A549 (cell line): ENCODE data around the gene EXOC5. TPM values are rescaled to one million over a fixed set of nuclear protein-coding genes. Genes with fewer than 3 reads are reported as not detected.

ENCODE experiments used
- ATAC-seq, 2 experiments: fragments of 200-7000 bp in 1 of 2; fragments of >200 bp in 1 of 2; cut with Nextera tagmentation in 1 of 2; cut with Tn5 transposase in 1 of 2; 3 replicates each; pipeline versions ENCODE4 v1.8.0 to v1.9.1; 2018 to 2020; ENCODE audit warnings: mild to moderate bottlenecking in 1 of 2, moderate library complexity in 1 of 2
- CTCF ChIA-PET: fragments of 300-600 bp; sonication (Branson Sonifier 250); formaldehyde crosslinking; extraction: SDS; loops from one replicate; lab custom pipeline; 2021; ENCODE audit warnings: antibody characterized with exemption, inconsistent platforms; lab: Yijun Ruan, JAX
- POLR2A ChIA-PET: fragments of 350-600 bp; formaldehyde crosslinking; extraction: SDS; loops from one replicate; lab custom pipeline; 2021; ENCODE audit warnings: antibody characterized with exemption, inconsistent platforms; lab: Yijun Ruan, JAX
- DNase-seq, 2 experiments: peaks; one replicate each; pipeline versions ENCODE4 v3.0.0 to v3.0.0-alpha.2; 2011 to 2016; ENCODE audit warnings: low read depth in 1 of 2, low spot score in 1 of 2
- FAIRE-seq: peaks from 2 replicates; lab custom pipeline; 2011; peaks lifted over from hg19 to GRCh38; lab: Jason Lieb, UNC
- H3K27ac ChIP-seq, 2 experiments: fragments of >200 bp; sonication (Bioruptor Twin); formaldehyde crosslinking; 3 replicates each; pipeline ENCODE4 v1.5.1; 2016 to 2017
- H3K4me1 ChIP-seq: fragments of >200 bp; sonication (Bioruptor Twin); formaldehyde crosslinking; 3 replicates; pipeline ENCODE4 v1.6.1; 2016
- H3K4me2 ChIP-seq: fragments of >200 bp; sonication (Bioruptor Twin); formaldehyde crosslinking; 3 replicates; pipeline ENCODE4 v1.6.1; 2016
- H3K4me3 ChIP-seq: fragments of >200 bp; sonication (Bioruptor Twin); formaldehyde crosslinking; 3 replicates; pipeline ENCODE4 v1.5.1; 2016
- H3K9me3 ChIP-seq: fragments of >200 bp; sonication (Bioruptor Twin); formaldehyde crosslinking; 3 replicates; pipeline ENCODE4 v1.6.1; 2016
- BHLHE40 ChIP-seq: IDR thresholded peaks from 2 replicates; pipeline ENCODE4 v1.6.1; 2012; ENCODE audit warnings: low read depth, low read length, inconsistent platforms
- EHF ChIP-seq: fragments of 250-450 bp; sonication (Bioruptor Pico); IDR thresholded peaks from 2 replicates; pipeline ENCODE4 v1.5.0; 2020; ENCODE audit warnings: mild to moderate bottlenecking
- FOSB ChIP-seq: fragments of 250-450 bp; sonication (Bioruptor Pico); IDR thresholded peaks from 2 replicates; pipeline ENCODE4 v1.5.0; 2020; ENCODE audit warnings: mild to moderate bottlenecking, moderate library complexity
- GATA3 ChIP-seq: IDR thresholded peaks from 2 replicates; pipeline ENCODE4 v1.6.1; 2012; ENCODE audit warnings: borderline replicate concordance
- HEYL ChIP-seq: fragments of 250-450 bp; sonication (Bioruptor Pico); IDR thresholded peaks from 2 replicates; pipeline ENCODE4 v1.8.0; 2021; ENCODE audit warnings: mild to moderate bottlenecking, moderate library complexity
- HOXA7 ChIP-seq: fragments of 250-450 bp; sonication (Bioruptor Pico); IDR thresholded peaks from 2 replicates; pipeline ENCODE4 v1.5.0; 2020; ENCODE audit warnings: mild to moderate bottlenecking, moderate library complexity
- HOXB13 ChIP-seq: fragments of 250-450 bp; sonication (Bioruptor Pico); IDR thresholded peaks from 2 replicates; pipeline ENCODE4 v1.5.0; 2020; ENCODE audit warnings: low read depth, mild to moderate bottlenecking, moderate library complexity
- KDM5A ChIP-seq: fragments of 200-600 bp; sonication (generic); IDR thresholded peaks from 2 replicates; pipeline ENCODE4 v1.6.1; 2016; ENCODE audit warnings: antibody characterized with exemption, mild to moderate bottlenecking
- MAFK ChIP-seq: fragments of 450-650 bp; IDR thresholded peaks from 2 replicates; pipeline ENCODE4 v1.6.1; 2014; ENCODE audit not compliant: partially characterized antibody
- NPAS2 ChIP-seq: fragments of 250-450 bp; sonication (Bioruptor Pico); IDR thresholded peaks from 2 replicates; pipeline ENCODE4 v1.8.0; 2022; ENCODE audit warnings: mild to moderate bottlenecking, moderate library complexity, borderline replicate concordance
- NR3C1 ChIP-seq: fragments of >200 bp; sonication (Bioruptor Twin); formaldehyde crosslinking; IDR thresholded peaks from 3 replicates; pipeline ENCODE4 v1.6.1; 2017
- POLR2A ChIP-seq: IDR thresholded peaks from 2 replicates; pipeline ENCODE4 v1.6.1; 2012; ENCODE audit warnings: mild to moderate bottlenecking, low read length
- RAD21 ChIP-seq, 2 experiments: fragments of >200 bp in 1 of 2; sonication (Bioruptor Twin) in 1 of 2; formaldehyde crosslinking in 1 of 2; IDR thresholded peaks in 1 of 2; conservative IDR thresholded peaks in 1 of 2; 2 replicates in 1 of 2; 3 replicates in 1 of 2; pipeline ENCODE4 v1.6.1; 2012 to 2018; ENCODE audit warnings: inconsistent platforms in 1 of 2
- RFX5 ChIP-seq: fragments of 450-650 bp; IDR thresholded peaks from 2 replicates; pipeline ENCODE4 v1.7.1; 2014; ENCODE audit warnings: antibody characterized with exemption, mild to moderate bottlenecking, moderate library complexity
- SREBF2 ChIP-seq: fragments of 450-650 bp; IDR thresholded peaks from 2 replicates; pipeline ENCODE4 v1.6.1; 2014; ENCODE audit warnings: mild to moderate bottlenecking, moderate library complexity
- TFCP2L1 ChIP-seq: fragments of 250-450 bp; sonication (Bioruptor Pico); IDR thresholded peaks from 2 replicates; pipeline ENCODE4 v1.5.0; 2021; ENCODE audit warnings: mild to moderate bottlenecking
- TP53 ChIP-seq: fragments of 250-450 bp; sonication (Bioruptor Pico); IDR thresholded peaks from 2 replicates; pipeline ENCODE4 v1.5.0; 2021; ENCODE audit warnings: mild to moderate bottlenecking, moderate library complexity
- ZNF302 ChIP-seq: fragments of 250-450 bp; sonication (Bioruptor Pico); IDR thresholded peaks from 2 replicates; pipeline ENCODE4 v1.9.0; 2021; ENCODE audit warnings: inconsistent platforms, mild to moderate bottlenecking, moderate library complexity
- WGBS: methylation state at CpG from one replicate; pipeline ENCODE4 v1.1.6; 2017; ENCODE audit errors: missing lambda C conversion rate; 5-methylcytosine and 5-hydroxymethylcytosine counted together
- polyA plus RNA-seq, 4 experiments: library from polyadenylated mRNA; depleted of rRNA in 3 of 4; stranded (reverse); fragments of >200 nt; fragmentation: RNase III in 1 of 4; extraction: RNeasy Plus Mini Kit Qiagen cat#74134 plus additional on column Dnase treatment in 1 of 4; gene quantifications; 2 replicates in 3 of 4; 3 replicates in 1 of 4; pipeline ENCODE4 v1.2.3, GENCODE V29; 2011 to 2017
- TF ChIP-seq, protein P1 (sequence below): IDR thresholded peaks from 2 replicates; pipeline ENCODE4 v1.6.1; 2012
- TF ChIP-seq, protein P2 (sequence below): fragments of 450-650 bp; IDR thresholded peaks from 2 replicates; pipeline ENCODE4 v1.6.1; 2014; ENCODE audit warnings: antibody characterized with exemption
- TF ChIP-seq, protein P3 (sequence below): fragments of 250-450 bp; sonication (Bioruptor Pico); IDR thresholded peaks from 2 replicates; pipeline ENCODE4 v1.5.0; 2020; ENCODE audit warnings: low read depth, mild to moderate bottlenecking, moderate library complexity

Gene EXOC5
- polyA plus RNA-seq, 2 of the 4 experiments (the other 2 are of a cell fraction) = 30.4 to 64.6 TPM

DNA sequence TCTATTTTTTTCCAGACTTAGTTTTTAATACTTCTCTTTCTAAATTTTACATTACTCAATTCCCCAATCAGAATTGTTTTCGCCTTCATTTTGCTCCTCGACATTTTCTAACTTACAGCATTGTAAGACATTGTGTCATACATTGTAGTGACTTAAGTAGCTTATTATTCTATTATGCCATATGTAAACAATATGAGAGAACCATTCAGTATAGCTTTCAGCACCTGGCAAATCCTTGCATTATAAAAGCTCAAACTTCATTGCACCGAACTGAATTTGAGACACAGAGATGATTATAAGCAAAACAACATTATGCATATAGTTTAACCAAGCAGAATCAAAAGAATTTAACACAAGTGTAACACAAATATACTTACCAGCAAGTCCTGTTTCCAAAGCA, 46.8 kb downstream of the EXOC5 start:
- ChIA-PET POLR2A (no interaction called here), CTCF (interaction anchor here (0.6 kb wide), 1 partner anchor 41 kb away, joined by 4 read pairs; no protein-coding TSS in a partner anchor)
- no peak overlapping the region for H3K4me2 ChIP-seq
- no peak overlapping the region for H3K27ac ChIP-seq
- no peak for FAIRE-seq
- no peak overlapping the region for H3K4me3 ChIP-seq
- no peak for ATAC-seq
- 87% methylated on average over 3 of the region's 3 CpGs for WGBS
- DNase-seq = no peak
- TF ChIP-seq, protein P1, sequence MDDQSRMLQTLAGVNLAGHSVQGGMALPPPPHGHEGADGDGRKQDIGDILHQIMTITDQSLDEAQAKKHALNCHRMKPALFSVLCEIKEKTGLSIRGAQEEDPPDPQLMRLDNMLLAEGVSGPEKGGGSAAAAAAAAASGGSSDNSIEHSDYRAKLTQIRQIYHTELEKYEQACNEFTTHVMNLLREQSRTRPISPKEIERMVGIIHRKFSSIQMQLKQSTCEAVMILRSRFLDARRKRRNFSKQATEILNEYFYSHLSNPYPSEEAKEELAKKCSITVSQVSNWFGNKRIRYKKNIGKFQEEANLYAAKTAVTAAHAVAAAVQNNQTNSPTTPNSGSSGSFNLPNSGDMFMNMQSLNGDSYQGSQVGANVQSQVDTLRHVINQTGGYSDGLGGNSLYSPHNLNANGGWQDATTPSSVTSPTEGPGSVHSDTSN = no peak
- TF ChIP-seq EHF (CRISPR knock-in tag) (no peak), RAD21 (conservative IDR thresholded peaks at IDR 0.05 in 1 of 2, IDR thresholded peaks at IDR 0.05 in 1 of 2) (no peak), MAFK (no peak)
- H3K9me3 ChIP-seq = no peaks in the 10 kb centered on the region
- H3K4me1 ChIP-seq = no peaks in the 10 kb centered on the region

DNA sequence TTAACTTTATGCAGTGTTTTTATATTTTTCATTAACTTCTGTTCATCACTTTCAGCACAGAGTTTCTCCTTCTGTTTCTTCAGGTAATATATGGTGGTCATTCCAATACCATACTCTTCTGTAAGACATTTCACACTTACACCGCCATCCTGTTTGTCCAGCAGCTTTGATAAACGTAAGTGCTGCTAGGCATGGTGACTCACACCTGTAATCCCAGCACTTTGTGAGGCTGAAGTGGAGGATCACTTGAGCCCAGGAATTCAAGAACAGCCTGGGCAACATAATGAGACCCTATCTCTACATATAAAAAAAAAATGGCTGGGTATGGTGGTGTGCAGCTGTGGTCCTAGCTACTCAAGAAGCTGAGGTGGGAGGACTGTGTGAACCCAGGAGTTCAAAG, 55.8 kb downstream of the EXOC5 start:
- DNase-seq (no peak), ATAC-seq (no peak)

DNA sequence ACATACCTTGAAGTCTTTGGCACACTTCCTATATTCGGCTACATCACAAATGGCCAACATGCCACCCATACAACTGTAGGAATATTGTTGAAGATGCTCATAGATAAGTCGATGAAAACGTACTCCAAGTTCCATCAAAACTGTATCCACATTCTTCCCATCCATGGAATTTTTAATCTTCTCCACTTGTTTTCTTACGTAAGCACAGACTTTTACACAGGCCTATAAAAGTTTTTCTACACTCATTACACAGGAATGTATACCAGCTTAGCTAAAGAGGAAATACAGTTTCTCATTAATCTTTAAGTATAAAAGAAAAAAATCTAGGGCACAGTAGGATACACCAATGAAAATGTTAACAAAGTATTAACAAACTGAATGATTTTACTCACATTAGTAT, 59.1 kb downstream of the EXOC5 start:
- peak in 1 of 2 experiments; percentile 2 for DNase-seq
- ChIA-PET CTCF (no interaction called here), POLR2A (interaction anchor here (0.6 kb wide), 1 partner anchor 9 kb away, joined by 5 read pairs; no protein-coding TSS in a partner anchor)
- peak; percentile 28 for FAIRE-seq
- Histone ChIP-seq H3K27ac (no peak overlapping the region), H3K4me2 (peak overlapping the region; percentile 7; the same call in 1 of the 3 replicates), H3K9me3 (no peaks in the 10 kb centered on the region), H3K4me3 (no peak overlapping the region), H3K4me1 (peaks cover 9% of the 10 kb centered on the region; the same call in 2 of the 3 replicates)
- WGBS = 70% methylated on average over 4 of the region's 4 CpGs
- TF ChIP-seq POLR2A = no peak
- ATAC-seq = no peak

More for the DNA sequence above, 55.8 kb downstream of the EXOC5 start:
- H3K4me2 ChIP-seq = no peak overlapping the region
- H3K4me3 ChIP-seq = no peak overlapping the region
- WGBS = 73% methylated on average over 2 of the region's 2 CpGs
- ChIA-PET CTCF (interaction anchor here (0.7 kb wide), 1 partner anchor 721 kb away, joined by 5 read pairs; no protein-coding TSS in a partner anchor), POLR2A (no interaction called here)
- no peaks in the 10 kb centered on the region for H3K9me3 ChIP-seq
- FAIRE-seq = no peak
- no peak overlapping the region for H3K27ac ChIP-seq
- TF ChIP-seq GATA3 (no peak), FOSB (CRISPR knock-in tag) (no peak), ZNF302 (CRISPR knock-in tag) (no peak), HEYL (no peak), HOXA7 (CRISPR knock-in tag) (no peak), KDM5A (no peak), HOXB13 (no peak), RFX5 (no peak)
- TF ChIP-seq, protein P1 = no peak
- peaks cover 9% of the 10 kb centered on the region; the same call in 2 of the 3 replicates for H3K4me1 ChIP-seq

DNA sequence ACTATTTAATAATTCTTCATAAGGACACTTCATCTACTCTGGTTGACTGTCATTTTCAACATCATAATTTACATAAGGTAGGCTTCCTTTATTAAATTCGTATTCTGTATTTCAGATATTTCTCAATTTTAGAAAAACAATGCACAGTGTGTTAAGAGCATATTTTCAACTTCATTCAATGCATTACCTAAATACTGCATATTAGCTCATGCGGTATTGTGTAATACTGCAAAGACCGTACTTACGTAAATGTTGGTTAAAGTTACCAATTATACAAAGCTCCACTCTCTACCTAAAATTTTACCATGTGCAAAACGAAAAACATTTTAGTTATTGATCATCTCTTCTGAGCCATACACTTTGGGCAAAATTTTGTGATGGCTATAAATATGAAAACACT, 62.8 kb downstream of the EXOC5 start:
- Histone ChIP-seq H3K9me3 (no peaks in the 10 kb centered on the region), H3K4me2 (no peak overlapping the region), H3K4me3 (no peak overlapping the region), H3K4me1 (peaks cover 9% of the 10 kb centered on the region; the same call in 2 of the 3 replicates), H3K27ac (no peak overlapping the region)
- DNase-seq (no peak), FAIRE-seq (no peak), ATAC-seq (no peak)
- TF ChIP-seq TFCP2L1 (CRISPR knock-in tag) = no peak
- no peak for TF ChIP-seq SREBF2
- TF ChIP-seq, protein P2, sequence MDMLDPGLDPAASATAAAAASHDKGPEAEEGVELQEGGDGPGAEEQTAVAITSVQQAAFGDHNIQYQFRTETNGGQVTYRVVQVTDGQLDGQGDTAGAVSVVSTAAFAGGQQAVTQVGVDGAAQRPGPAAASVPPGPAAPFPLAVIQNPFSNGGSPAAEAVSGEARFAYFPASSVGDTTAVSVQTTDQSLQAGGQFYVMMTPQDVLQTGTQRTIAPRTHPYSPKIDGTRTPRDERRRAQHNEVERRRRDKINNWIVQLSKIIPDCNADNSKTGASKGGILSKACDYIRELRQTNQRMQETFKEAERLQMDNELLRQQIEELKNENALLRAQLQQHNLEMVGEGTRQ = no peak
- TF ChIP-seq, protein P3, sequence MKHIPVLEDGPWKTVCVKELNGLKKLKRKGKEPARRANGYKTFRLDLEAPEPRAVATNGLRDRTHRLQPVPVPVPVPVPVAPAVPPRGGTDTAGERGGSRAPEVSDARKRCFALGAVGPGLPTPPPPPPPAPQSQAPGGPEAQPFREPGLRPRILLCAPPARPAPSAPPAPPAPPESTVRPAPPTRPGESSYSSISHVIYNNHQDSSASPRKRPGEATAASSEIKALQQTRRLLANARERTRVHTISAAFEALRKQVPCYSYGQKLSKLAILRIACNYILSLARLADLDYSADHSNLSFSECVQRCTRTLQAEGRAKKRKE (CRISPR knock-in tag) = no peak
- TF ChIP-seq NR3C1 = no peak
- no peak for TF ChIP-seq TP53 (CRISPR knock-in tag)
- no peak for TF ChIP-seq NPAS2
- TF ChIP-seq MAFK = no peak
- TF ChIP-seq RFX5 = no peak
- no peak for TF ChIP-seq BHLHE40
- ChIA-PET POLR2A (no interaction called here), CTCF (interaction anchor here (1.1 to 1.2 kb wide), 2 partner anchors 14 to 24 kb away, joined by 3 read pairs; no protein-coding TSS in a partner anchor)
- 83% methylated on average over 5 of the region's 5 CpGs for whole genome bisulfite sequencing
